RKO (cell line): ENCODE data around the gene PDXDC1.
"Not testable (repeated sequence)": the region's sequence is repeated elsewhere in the genome, so short reads cannot be mapped to it uniquely, and the experiment has no call there.

Experiments used
- DNase-seq: peaks from one replicate; pipeline ENCODE4 v3.0.0-alpha.2; 2016; ENCODE audit warnings: low spot score

PDXDC1 gene

DNA sequence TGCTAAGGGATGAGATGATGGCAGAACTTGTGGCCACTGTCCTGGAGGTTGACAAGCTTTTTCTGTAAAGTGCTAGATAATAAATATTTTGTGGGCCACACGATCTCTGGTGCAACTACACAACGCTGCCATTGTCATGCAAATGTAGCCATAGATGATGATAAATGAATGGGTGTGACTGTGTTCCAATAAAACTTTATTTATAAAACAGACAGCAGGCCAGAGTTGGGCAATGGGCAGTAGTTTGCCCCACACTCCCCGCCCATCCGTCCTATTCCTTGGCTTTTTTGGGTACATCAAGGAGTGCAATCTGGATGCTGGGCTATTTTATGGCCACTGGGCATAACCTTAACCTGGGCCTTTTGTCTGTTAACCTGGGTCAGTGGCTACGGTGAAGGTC is 184.8 kb downstream of the PDXDC1 start:
- not testable (repeated sequence) for DNase-seq

DNA sequence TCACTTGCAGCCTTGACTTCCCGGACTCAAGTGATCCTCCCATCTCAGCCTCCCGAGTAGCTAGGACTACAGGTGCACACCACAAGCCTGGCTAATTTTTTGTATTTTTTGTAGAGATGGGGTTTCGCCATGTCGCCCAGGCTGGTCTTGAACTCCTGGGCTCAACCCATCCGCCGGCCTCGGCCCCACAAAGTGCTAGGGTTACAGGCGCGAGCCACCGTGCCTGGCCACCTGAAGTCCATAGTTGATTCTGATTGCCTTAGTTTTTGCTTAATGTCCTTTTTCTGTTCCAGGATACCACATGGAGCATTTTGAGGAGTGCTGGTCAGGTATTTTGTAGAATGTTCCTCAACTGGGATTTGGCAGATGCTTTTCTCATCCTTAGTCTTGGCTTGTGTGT is 185.7 kb downstream of the PDXDC1 start:
- not testable (repeated sequence) for DNase-seq

DNA sequence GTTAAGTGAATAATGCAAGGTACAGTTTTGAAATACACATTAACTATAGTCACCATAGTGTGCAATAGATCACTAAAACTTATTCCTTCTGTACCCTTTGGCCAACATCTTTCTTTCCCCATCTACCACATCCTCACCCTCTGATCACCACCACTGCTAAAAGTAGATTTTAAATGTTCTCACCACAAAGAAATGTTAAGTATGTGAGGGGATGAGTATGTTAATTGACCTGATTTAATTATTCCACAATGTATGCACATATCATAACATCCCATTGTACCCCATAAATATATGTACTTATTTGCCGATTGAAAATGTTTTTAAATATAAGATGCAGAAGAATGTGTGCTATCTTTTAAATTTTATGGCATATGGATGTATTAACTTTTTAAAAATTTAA is 188.2 kb downstream of the PDXDC1 start:
- DNase-seq: not testable (repeated sequence)

DNA sequence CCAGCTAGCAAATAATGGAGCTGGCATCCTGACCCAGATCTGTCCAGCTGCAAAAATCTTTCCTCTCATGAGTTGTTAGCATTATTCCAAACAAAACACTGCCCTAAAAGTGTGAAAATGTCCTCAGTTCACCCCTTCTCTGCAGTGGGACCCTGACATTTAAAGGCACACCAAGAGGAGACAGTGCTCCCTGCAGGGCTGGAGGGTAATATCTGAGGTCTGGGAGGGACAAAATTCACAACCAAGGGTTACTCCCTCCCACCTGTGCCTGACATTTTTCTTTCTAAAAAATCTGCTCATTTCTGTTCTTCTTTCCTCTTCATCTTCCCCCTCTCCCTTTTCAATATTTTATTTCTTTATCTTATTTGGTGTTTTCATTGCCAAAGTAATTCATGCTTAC is 191.4 kb downstream of the PDXDC1 start:
- not testable (repeated sequence) for DNase-seq

DNA sequence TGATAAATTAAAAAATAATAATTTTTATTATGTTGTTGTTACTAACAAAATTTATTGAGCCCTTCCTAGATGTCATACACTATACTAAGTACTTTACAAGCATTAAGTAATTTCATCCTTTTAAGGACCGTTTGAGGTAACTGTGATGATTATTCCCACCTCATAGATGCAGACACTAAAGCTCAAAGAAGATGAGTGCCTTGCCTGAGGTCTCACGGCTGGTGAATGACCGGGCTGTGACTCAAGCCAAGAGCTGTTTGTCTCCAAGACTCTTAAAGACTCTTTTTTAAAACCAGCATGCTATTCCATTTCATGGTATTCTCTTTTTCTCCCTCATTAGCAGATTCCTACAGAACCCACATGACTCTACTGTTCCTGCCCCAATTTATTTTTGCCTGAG is 193.5 kb downstream of the PDXDC1 start:
- not testable (repeated sequence) for DNase-seq

DNA sequence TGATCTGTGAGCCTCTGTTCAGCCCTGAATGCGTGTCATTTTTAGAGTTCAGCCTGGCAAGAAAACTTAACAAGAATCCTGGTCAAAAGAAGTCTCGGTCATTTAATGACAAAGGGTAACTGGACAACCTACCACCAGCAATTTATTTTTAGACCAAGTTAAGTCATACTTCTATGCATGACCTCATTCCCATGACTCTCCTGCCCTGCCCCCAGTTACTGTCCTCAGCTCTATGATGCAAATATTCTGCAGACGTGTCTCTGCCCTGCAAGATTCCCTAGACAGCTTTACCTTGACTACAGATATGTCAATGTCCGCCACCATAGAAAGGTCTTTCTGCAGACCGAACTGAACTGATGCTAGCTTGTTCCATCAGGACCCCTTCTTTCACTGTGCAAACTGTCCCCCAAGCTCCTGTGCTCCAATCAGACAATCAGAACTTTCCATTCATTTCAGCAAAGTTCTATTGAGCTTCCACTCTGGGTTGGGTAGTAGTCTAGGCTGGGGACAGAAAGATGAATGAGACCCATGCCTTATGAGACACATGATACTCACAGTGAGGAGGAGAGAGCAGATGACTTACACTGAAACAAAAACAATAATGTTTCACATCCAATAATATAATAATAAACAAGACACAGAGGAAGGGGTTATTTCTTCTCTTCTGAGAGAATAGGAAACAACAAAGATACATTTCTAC is 194.3 kb downstream of the PDXDC1 start:
- not testable (repeated sequence) for DNase-seq

DNA sequence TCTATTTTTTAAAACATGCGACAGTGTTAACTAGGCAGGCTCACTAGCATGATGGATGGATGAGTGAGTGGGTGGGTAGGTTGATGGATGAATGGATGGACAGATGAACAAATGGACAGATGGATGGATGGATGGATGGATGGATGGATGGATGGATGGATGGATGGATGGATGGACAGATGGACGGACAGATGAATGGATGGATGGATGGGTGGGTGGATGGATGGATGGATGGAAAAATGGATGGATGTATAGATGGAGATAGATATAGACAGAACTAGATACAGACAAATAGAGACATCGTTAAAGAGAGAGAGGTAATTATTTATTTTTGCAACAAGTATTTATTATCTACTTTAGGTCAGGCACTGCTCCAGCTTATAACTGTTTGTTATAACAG is 205.1 kb downstream of the PDXDC1 start:
- DNase-seq: not testable (repeated sequence)

DNA sequence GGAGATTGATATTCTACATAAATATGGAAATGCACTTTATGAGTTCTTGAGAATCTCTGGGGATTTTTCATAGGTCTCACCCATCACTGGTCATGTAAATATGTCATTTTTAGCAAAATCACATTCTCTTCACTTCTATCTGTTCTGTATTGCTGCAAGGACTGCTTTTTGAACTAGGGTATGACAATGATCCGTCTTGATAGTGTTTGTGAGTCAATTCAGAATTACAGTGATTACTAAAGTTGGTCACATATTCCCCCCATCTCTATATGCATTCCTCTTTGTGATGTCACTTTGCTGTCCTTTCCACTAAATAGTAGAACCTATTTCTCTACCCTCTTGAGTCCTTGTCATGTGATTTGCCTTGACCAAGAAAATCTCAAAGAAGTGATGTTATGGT is 206.1 kb downstream of the PDXDC1 start:
- not testable (repeated sequence) for DNase-seq

DNA sequence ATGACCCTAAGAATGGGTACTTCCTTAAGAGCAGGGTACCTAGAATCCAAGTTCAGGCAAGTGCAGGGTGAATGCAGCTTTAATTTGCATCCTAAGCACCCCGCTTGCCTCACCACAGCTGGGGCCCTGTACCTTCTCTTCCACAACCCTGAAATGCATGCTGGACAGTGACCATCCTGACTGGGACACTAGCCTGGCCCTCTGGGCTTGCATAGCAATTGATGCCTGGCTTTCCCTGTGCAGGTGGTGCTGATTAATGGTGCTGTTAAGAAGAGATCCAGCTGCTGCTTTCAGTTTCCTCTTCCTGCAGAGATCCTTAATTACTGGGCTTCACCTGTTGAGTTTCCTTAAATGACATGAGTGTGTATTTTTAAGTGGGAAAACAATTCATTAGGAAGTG is 209.2 kb downstream of the PDXDC1 start:
- DNase-seq: not testable (repeated sequence)
